ENCODE data around the gene CFAP54. TPM values are rescaled to one million over a fixed set of nuclear protein-coding genes. Genes with fewer than 3 reads are reported as not detected.
A peak's percentile ranks its signal among the peaks of the same experiment; 100 is the strongest.

Gene CFAP54
- total and polyA plus RNA-seq, 2 of the 4 experiments (the other 2 are of a cell fraction): 0.18 to 0.41 TPM

- H2BK5ac ChIP-seq (ENCODE audit: low read depth, low read length, poor library complexity, severe bottlenecking): no peak overlapping the region
- no peak overlapping the region for H4K91ac ChIP-seq (ENCODE audit: insufficient read depth, low read depth, low read length)
- H3K23ac ChIP-seq (ENCODE audit: low read depth, low read length): no peak overlapping the region
- H3K56ac ChIP-seq (ENCODE audit: extremely low read depth, insufficient read depth, low read length): no peak overlapping the region
- H3K4me1 ChIP-seq (ENCODE audit: control insufficient read depth, insufficient read depth, low read length): peaks cover 4% of the 10 kb centered on the region
- H2AK5ac ChIP-seq (ENCODE audit: low read depth, low read length): 0 out of 2 replicates have a peak overlapping the region, but pooled peaks have one; percentile 45
- H3K4ac ChIP-seq (ENCODE audit: low read depth, low read length): no peak overlapping the region
- POLR2A ChIA-PET (ENCODE audit: unreplicated experiment): no interaction called here
- BruUV-seq (replicated peaks): no TSS peak
- no peak overlapping the region for H3K4me2 ChIP-seq (ENCODE audit: low read depth, low read length)
- no peak for TF ChIP-seq FOS (IDR thresholded peaks at IDR 0.05; ENCODE audit: low read depth, low read length)
- 0 out of 2 replicates have a peak, but pooled peaks have one; percentile 2 for TF ChIP-seq MAFK (IDR thresholded peaks at IDR 0.05; ENCODE audit: low read depth, low read length)
- TF ChIP-seq NFE2L2 (IDR thresholded peaks at IDR 0.05; ENCODE audit: low read depth, low read length): no peak
- ATAC-seq (ENCODE audit: low read depth) (no peak), DNase-seq (no peak)
- H3K18ac ChIP-seq (ENCODE audit: low read depth, low read length): no peak overlapping the region
- no peaks in the 10 kb centered on the region; a peak in 1 of 4 replicates for H3K79me1 ChIP-seq (ENCODE audit: low read depth in 1 of 2, low read length in 2 of 2)
- no peak overlapping the region for H2BK20ac ChIP-seq (ENCODE audit: low read depth, low read length)
- no peak overlapping the region for H2AK9ac ChIP-seq (replicated peaks; ENCODE audit: low read depth, low read length, poor library complexity)
- H4K8ac ChIP-seq (ENCODE audit: low read depth in 2 of 2, low read length in 2 of 2): no peak overlapping the region; a peak in 1 of 4 replicates
- H4K5ac ChIP-seq (ENCODE audit: low read depth, low read length): no peak overlapping the region
- no peaks in the 10 kb centered on the region for H4K20me1 ChIP-seq (ENCODE audit: insufficient read depth, low read length)
- H3K9me1 ChIP-seq (ENCODE audit: insufficient read depth, low read length): no peaks in the 10 kb centered on the region
- H2BK15ac ChIP-seq (ENCODE audit: low read depth, low read length): no peak overlapping the region
- no peak overlapping the region for H3K27ac ChIP-seq (ENCODE audit: insufficient read depth, low read length)
- H3K9ac ChIP-seq (ENCODE audit: low read depth, low read length): no peak overlapping the region
- H2AFZ ChIP-seq (replicated peaks; ENCODE audit: low read length, poor library complexity): no peak overlapping the region
- no peak overlapping the region for H3K4me3 ChIP-seq (ENCODE audit: insufficient read depth, low read depth, low read length)
- no peaks in the 10 kb centered on the region for H3K9me3 ChIP-seq (ENCODE audit: control insufficient read depth, insufficient read depth, low read length)
- in situ Hi-C loops (cut with MboI; ENCODE audit: low sequenced_read_pairs) (no loop called here), intact Hi-C loops (cut with micrococcal nuclease) (no loop called here), dilution Hi-C loops (cut with HindIII; ENCODE audit: low sequenced_read_pairs, unreplicated experiment) (no loop called here)
- no peak overlapping the region for H3K14ac ChIP-seq (replicated peaks; ENCODE audit: low read depth, low read length)
- no CpG with 5 or more reads among the region's 2 CpGs for WGBS, 2 experiments (ENCODE audit: extremely low coverage in 2 of 2, insufficient read length in 1 of 2)
- H2BK120ac ChIP-seq (ENCODE audit: low read depth, low read length): no peak overlapping the region
- H3K27me3 ChIP-seq (ENCODE audit: control insufficient read depth, insufficient read depth, low read length): peaks cover 7% of the 10 kb centered on the region; the same call in 1 of the 2 replicates
- no peaks in the 10 kb centered on the region for H3K36me3 ChIP-seq (ENCODE audit: control insufficient read depth, insufficient read depth, low read length)
- CTCF ChIA-PET: no interaction called here
Observed at GRCh38 chr12:96483116-96483515, 6.3 kb upstream of the CFAP54 start.

All from IMR-90 (cell line).